Endometrial microvascular endothelial cells (primary cell): ENCODE measurements around the gene MAP3K13. TPM values are rescaled to one million over a fixed set of nuclear protein-coding genes. Genes with fewer than 3 reads are reported as not detected.

Experiments
- in situ Hi-C: cut with HindIII; loops from 2 replicates; pipeline ENCODE4 v1.10.0; 2017; ENCODE audit warnings: low sequenced_read_pairs, low pct_unique_long_range_greater_than_20kb; ENCODE audit errors: inconsistent ontology term
- total RNA-seq: library from RNA; depleted of rRNA; stranded (reverse); fragments of >200 nt; gene quantifications from one replicate; pipeline ENCODE4 v1.2.3, GENCODE V29; 2015; ENCODE audit errors: inconsistent ontology term

The MAP3K13 gene
- total RNA-seq, 1 donor from 2014 or later = 14.5 TPM

DNA sequence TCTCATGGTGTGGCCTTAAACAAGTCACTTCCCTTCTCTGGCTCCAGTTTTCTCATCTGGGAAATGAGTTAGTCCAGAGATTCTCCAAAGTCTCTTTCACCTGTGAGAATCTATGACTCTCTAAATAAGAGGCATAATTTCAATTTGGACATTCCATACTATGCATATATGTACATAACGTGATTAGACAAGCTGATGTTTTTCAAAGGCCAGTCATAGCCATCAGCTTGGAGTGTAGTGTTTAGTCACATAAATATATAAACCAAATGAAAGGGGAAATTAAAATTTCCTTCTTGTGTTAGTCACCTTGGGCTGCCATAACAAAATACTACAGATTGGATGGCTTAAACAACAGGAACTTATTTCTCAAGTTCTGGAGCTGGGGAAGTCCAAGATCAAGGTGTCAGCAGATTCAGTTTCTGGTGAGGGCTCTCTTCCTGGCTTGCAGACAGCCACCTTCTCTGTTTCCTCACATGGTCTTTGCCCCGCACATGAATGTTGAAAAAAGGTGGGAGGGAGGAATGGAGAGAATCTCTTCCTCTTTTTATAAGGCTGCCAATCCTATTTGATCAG, 116.5 kb downstream of the MAP3K13 start:
- in situ Hi-C loops = no loop called here

DNA sequence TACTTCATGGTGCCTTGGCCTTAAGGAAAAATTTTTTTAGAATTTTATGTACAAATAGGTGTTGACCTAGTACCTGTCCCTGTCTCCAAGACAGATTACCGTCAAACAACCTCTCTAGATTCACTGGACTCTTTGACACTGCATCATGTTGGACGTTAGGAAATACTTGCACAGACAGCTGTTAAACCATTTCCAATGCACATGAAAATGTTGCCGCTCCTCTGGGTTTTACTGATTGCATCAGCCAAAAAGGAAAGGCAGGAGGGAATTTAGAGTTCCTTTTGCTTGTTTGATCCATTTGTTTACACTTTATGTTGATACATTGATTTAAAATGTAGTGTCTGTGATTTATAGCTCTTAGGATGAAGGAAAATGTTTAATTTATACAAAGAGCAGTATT, 121.4 kb downstream of the MAP3K13 start:
- in situ Hi-C loops = no loop called here

DNA sequence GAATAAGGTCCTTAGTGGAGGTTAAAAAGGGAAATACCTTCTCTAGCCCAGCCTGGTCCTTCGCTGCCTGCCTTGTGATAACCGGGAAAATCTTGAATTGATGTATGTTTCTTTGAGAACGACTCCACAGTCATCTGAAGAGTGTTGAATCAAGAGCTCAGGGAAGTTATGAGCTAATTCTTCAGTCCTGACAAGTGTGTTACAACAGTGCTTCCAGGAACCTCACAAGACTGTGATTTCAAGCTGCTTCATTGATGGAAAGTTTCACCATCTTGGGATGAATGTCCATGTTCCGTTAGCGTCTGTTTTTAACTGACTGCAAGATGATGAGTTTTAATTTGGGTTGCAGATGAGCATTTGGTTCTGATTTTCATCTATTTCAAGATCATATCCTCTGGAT, 123.5 kb downstream of the MAP3K13 start:
- in situ Hi-C loops = no loop called here

DNA sequence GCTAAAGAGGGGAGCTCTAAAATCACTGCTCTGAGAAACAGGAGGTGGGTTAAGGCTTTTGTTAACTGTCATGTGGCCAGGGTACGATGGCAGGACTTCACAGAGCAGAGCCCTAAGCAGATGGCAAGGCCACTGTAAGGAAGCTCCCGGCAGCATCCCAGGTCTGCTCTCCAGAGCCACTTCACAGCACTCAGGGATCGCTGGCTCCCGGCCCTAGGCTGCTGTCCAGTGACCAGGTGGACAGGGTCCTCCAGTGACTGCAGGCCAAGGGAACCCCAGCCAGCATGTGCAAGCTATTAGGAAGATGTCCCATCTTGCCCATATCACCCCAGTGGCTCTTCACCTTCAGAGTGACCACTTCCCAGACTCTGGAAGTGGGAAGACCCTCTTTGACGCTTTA, 125.5 kb downstream of the MAP3K13 start:
- in situ Hi-C loops = no loop called here

DNA sequence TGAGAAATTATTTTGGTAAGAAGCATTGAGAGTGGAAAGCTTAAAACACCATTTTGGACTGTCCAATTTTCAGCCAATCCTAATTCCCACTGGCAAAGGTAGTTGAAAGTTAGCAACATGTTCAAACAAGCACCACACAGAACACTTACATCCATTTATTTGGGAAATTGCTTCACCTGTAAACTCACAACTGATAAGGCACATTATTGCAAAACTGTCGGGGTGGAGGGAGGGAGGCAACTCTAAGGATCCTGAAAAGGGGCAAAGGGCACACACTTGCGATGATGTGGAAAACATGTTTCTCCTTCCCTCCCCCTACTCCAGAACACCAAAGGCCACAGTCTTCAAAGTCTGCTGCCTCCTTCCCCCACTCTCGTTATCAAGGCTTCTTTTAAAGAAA, 126.5 kb downstream of the MAP3K13 start:
- in situ Hi-C loops = no loop called here

DNA sequence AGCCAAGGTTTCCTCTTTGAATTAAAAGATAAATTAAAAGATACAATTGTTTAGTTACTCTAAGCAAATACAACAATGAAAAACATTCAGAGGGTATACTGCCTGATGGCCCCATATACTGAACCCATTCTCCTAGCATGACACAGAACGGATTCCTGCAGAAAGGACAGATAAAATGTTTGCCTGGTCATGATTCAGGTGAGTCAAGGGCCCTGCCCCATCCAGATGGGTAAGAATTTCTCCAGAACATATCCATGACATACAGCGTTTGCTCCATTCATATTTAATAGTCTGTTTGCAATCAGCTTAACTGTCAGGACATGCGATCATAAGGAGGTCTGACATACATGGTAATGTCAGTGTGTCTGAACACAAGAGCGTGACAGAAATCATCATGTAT, 127.3 kb downstream of the MAP3K13 start:
- in situ Hi-C loops = no loop called here

DNA sequence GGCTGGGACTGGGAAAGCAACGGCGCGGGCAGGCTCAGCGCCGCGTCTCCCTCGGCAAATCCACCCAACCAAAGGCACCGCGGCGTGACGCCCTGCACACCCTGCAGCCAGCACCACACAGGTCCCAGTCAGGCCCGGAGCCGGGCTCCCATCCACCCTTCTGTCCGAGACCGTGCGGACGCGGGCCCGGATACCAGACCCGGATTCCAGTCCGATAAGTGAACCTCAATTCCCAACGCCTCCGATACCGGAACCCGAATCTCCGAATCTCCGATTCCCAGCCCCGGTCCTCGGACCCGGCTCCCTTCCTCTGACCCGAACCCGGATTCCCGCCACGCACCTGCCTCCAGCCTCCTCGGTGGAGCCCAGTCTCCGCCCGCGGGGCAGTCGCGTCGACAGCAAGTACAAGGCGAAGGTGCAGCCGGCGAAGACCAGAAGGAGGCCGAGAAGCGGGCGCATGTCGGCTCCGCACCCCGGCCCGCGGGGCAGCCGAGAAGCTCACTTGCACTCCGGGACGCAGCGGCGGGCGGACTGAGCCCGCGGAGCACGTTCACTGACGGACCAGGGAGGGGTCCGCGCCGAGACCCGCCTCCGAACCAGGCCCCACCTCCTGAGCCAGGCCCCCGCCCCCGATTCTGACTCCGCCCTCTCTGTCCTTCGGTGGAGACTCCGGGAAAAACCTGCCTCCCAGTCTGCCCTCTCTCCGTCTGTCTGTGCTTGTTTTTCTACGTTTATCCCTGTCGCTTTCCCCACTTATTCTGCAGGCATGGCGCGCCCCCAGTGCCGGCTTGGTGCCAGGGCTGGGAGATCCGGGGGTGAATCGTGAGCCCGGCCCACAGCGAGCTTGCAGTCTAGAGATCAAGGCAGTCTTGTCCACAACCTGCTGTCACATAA, 135.8 kb downstream of the MAP3K13 start, which contains the start of gene TMEM41A:
TMEM41A (minus strand) TSS at position 533 of the 894 bp plus-strand sequence; CDS start at position 459, 74 bp downstream.
- in situ Hi-C loops = no loop called here

DNA sequence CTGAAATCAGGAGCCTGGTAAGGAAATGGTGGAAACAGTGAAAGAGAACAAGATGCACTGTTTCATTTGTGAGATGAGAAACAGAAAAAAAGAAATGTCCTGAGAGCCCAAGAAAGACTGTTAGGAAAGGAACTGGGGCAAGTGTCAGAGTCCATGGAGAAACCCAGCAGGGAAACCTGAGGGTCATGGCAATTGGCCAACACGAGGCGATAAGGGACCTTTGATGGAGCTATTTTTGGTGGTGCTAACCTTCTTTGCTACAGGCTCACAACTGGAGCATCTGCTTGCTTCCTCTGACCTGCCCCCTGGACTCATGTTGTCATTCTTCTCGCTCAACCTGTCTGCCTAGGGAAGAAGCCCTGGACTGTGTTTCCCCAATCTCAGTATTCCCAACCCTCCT, 140.1 kb downstream of the MAP3K13 start:
- in situ Hi-C loops = no loop called here

DNA sequence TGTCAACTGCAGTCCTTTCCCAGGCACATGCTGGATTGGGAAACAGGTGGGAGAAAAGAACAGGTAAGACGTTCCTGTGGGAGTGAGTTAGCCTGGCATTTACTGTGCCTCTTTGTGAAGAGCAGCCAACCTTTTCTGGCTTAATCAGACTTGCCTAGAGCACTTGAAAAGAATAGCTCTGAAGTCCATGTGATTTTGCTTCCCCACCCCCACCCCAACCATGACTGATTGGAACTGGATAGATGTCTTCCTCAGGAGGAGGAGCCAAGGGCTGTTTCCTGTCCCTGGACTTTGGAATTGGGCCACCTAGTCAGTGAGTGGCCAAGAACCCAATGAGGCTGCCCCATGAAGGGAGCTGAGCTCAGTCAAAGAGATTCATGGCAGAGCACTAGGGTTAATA, 140.6 kb downstream of the MAP3K13 start:
- in situ Hi-C loops = no loop called here

DNA sequence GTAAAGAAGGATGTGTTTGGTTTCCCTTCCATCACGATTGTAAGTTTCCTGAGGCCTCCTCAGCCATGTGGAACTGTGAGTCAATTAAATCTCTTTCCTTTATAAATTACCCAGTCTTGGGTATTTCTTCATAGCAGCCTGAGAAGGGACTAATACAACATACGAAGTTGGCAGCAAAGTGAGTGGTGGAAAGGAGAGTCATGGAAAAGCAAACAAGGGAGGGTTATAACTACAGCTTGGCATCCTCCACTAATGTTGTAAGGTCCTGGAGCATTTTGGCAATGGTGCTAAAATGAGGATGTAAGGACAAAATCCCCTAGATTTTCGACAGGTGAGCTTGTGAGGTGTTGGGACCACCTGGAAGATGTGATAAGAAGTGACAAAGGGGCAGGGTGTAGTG, 141.7 kb downstream of the MAP3K13 start:
- in situ Hi-C loops = no loop called here

DNA sequence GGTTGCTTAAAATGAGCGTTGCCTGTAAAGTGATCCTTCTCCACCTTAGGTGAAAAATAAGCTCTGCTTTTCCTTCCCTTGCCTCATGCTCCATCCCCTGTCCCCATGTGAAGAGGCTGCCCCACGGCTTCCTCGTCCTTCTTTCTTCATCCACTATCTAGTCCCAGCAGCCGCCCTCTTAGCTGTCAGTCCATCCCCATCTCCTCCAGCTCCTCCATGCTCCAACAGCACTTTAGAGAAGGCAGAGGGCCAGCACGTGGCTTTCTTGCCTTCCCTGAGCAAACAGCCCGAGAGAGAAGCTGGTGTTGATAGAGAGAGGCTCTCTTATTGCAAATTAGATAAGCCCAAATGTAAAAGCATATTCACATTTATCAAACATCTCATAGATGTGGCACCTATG, 144.9 kb downstream of the MAP3K13 start:
- in situ Hi-C loops = no loop called here

DNA sequence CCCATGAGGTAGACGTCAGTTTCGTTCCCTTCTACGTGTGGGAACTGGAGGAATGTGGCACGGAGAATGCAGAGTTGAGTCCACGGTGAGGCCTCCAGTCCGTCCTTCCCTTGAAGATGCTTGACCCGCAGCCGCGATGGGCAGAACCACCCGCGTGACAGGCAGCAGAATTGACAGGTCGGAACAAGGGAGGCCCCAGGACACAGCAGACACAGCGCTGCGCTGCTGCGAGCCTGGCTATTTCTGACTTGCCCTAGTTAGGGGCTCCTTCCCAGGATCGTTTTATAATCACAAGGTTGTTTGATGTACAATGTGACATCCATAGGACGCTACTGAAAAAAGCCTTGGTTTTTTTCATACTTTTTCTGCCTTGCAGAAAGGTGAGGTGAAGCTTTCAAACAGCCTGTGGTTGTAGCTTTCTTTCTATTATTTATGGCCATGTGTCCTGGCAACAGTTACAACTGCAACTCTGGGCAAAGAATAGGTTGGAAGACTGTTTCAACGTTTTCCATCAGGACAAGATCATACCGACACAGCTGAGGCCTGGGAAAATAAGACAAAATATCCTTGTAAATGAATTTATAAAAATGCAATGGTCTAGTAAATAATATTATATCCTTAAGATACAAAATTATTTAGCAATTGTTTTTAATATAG, 145.5 kb downstream of the MAP3K13 start:
- in situ Hi-C loops = no loop called here

DNA sequence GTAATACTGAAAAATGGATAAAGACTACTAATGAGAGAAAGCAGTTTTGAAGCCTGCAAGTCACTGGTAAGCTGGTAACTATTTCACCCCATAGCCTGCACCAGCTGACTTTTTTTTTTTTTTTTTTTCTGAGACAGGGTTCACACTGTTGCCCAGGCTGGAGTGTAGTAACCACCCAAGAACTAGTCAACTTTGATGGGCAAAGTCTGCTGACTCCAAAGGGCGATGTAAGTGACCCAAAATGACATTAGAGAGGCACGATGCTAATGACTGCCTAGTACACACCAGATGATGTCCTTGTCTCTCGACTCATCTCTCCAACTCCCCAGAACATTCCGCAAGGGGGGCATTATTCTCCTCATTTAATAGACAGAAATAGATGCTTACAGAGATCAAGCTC, 148.8 kb downstream of the MAP3K13 start:
- in situ Hi-C loops = no loop called here

DNA sequence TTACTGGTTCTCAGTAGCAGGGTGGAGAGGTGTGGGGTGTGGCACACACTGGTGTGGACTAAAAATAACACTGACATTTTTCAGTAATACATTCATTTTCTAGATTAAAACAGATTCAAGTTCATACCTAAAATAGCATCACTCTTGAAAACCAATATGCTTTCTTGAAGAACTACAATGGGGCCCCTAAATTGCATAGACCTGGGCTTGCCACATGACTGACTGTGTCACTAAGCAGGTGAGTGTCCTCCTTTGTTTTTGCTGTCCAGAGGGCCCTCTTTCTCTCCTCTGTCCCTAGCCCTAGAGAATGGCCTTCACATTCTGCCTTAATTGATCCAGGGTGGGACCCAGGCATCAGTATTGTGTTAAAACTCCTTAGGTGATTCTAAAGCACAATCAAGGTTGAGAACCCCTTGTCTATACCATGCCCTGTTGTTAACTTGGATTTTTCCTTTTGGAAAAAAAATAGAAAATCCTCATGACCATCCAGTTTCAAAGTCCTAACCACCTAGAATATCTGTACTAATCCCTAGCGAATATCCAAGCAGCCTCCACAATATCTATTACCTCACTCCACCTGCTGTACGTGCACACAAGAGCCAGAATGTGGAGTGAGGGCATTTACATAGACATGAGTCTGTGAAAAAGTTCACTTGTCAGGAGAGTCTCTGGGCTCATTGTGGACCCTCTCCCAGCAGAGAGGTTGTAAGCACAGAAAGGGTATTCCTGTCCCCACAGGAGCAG, 154.6 kb downstream of the MAP3K13 start:
- in situ Hi-C loops = no loop called here

DNA sequence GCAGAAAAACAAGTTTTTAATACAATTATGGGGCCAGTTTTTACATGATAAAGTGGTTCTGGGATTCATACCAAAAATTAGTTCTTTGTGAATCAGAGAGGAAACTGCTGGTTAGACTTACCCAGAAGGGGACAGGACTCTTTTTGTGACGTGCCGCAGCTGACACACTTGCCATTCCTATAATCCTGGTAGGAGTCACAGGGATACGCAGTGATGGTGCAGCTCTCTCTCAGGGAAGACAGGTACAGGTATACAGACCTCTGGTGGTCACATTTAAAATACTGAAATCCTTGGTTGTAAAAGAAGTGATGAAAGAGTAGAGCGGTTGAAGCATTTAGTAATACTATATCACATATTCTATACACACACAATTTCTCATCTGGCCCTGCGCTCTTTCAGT, 156.1 kb downstream of the MAP3K13 start:
- in situ Hi-C loops = no loop called here

DNA sequence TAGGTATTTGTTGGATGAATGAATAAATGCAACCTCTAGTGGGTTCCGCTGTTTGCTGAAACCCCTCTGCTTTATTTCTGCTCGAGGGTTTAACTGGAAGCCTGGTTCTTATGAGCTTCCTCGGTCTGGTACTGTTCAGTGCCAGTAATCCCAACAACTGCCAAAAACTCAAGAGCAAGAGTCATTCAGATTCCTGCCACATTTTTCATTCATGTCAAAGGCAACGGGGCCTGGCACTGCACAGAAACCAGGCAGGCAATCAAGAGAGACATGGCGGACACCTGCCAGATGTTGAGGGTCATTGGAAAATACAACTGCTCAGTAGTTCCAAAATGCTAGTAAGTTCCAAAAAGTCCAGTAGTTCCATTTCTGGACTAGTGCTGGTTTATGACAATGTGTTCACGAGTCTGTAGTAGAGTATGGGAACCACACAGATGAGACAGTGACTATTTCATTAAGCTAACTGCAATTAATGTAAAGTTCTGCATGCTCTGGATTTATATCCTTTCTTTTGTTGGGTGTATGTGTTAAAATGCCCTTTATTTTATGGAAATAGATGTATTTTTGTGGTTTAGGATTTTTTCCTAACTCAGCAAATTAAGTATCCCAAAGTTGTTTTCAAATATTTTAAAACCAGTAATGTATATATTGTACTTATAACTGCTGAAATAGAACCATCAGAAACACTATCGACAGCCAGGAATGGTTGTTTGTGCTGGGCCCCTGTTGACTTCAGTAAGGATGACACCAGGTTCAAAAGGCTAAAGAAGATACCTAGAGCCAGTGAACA, 158.6 kb downstream of the MAP3K13 start:
- in situ Hi-C loops = no loop called here

DNA sequence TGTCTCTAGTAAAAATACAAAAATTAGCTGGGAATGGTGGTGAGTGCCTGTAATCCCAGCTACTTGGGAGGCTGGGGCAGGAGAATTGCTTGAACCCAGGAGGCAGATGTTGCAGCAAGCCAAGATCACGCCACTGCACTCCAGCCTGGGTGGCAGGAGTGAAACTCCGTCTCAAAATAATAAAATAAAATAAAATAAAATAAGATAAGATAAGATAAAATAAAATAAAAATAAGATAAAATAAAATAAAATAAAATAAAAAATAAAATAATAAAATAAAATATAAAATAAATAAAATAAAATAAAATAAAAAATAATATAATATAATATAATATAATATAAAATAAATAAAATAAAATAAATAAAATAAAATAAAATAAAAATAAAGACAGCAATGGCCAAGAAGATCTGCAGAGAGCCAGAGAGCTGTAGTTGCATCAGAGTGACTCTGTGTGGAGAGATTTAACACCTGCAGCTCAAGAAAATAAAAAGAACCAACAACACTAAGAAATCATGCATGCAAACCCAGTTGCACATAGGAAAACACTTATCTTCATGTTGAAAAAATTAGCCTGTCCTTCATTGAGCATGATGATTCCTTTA, 163.5 kb downstream of the MAP3K13 start:
- in situ Hi-C loops = no loop called here

DNA sequence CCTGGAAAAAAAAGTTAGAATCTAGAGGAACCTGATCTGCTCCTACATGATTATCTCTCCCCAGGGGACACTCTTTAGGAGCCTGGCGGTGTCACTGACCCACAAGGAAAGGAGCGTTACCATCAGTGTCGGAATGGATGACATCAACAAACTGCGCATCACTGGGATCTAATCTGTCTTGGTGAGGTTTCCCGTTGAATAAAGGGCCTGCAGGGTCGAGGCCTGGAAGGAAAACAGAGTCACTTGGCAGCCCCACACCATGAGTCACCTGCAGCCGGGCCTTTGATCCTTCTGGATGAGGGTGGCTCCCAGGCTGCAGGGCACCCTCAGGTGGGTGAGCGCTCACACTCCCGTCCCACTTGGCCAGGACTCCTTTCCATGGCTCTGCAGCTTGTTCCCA, 164.4 kb downstream of the MAP3K13 start:
- in situ Hi-C loops = no loop called here
